SKM-1 treated with dmso at 0.1 percent for 144 hours (cell line): ENCODE data around the gene ADCY7.

Source experiments
- DNase-seq: peaks from one replicate; lab custom pipeline; 2025; ENCODE audit not compliant: unreplicated experiment; lab: John Stamatoyannopoulos, UW

Gene ADCY7

DNA sequence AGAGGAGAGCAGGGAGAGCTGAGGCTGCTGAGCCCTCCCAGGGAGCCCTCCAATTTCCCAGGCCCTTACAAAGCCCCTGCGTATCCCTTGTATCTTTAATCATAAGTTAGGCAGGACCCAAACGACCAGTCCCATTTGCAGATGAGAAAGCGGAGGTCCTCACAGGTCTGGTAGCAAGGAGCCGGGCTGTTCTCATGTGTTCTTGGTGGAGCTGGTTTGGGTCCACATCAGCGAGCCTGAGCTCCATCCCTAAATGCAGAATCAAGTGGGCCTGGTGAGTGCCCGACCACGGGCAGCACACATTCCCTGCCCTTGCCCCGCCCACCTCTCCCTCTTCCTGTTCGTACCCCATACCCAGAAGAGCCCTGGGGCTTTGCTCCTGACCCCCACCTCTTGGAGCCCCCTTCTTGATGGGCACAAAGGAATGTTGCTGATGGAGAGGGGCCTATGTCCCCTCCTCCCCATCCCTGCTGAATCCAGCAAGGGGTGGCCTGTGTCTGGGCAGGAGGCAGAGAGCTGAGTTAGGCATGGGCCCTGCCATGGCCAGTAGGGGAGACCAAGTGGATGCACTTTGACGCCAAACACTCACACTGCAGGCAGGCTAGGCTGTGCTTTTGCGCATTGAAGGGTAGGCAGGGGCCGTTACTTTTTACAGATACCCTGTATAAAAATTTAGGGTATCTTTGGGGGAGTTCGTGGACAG is 18.3 kb upstream of the ADCY7 start:
- DNase-seq, result no peak

DNA sequence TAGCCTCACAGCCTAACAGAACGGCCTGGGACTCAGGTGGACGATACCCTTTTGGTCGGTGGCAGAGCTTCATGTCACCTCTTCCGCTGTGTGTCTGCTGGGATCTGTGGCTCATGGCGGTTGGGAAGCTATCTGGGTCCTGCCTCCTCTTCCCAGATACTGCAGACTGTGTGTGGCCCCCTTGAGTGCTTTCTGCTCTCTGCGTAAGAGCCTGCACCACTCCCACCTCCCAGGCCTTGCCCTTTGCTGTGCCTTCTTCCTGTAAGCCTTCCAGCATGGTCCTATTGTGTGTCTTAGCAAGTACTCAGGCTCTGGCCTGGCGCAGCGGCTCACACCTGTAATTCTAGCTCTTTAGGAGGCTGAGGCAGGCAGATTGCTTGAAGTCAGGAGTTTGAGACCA is 17.5 kb upstream of the ADCY7 start:
- DNase-seq, result no peak

DNA sequence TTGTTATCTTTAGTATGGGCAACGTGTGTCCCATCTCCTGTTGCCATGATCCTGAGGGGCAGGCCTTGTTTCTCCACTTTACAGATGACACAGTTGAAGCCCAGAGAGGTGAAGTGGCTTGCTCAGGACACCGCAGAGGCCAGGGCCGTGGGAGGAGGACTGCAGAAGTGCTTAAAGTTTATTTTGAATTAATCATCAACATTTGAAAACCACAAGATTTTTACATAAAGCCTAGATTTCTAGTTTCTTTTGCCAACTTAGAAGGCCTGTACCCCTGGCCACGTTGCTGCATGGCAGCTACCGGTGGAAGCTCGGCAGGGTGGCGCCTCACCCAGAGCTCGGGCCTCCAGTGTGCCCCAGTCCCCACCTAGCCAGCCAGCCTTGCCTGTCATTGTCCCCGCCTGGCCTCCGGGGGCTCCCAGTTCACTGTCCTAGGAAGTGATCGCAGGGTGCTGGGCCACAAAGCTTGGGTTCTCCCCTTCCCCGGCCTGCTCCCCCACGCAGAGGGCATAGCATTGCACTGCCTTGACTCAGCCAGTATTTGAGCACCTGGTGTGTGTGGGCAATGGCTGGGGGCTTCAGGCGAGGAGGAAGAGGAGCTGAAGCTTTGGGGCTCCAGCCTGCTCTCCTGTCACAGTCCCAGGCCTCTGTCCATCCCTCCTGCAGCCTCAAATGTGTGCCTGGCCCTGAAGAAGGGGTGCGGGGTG is 14.8 kb upstream of the ADCY7 start:
- DNase-seq, result no peak

DNA sequence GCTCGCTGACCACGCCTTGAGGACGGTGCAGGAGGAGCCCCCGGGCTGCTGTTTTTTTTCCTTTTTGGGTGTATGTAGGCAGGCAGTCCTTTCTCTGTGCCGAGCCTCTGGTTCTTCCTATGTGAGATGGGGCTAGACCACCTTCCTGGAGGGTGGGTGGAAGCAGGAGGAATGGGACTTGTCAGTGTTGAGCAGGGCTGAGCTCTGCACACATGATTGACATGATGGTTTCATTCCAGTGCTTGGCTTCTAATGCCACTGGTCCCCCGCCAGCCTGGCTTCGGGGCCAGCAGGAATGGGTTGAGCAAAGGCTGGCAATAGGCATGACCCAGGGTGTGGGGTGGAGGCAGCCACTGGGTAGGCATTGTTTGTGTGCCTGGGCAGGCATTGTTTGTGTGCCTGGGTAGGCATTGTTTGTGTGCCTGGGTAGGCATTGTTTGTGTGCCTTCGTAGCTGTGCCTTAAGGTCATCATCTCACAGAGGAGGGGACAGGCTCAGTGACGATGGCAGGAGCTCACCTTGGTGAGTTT is 14.2 kb upstream of the ADCY7 start:
- no peak for DNase-seq

DNA sequence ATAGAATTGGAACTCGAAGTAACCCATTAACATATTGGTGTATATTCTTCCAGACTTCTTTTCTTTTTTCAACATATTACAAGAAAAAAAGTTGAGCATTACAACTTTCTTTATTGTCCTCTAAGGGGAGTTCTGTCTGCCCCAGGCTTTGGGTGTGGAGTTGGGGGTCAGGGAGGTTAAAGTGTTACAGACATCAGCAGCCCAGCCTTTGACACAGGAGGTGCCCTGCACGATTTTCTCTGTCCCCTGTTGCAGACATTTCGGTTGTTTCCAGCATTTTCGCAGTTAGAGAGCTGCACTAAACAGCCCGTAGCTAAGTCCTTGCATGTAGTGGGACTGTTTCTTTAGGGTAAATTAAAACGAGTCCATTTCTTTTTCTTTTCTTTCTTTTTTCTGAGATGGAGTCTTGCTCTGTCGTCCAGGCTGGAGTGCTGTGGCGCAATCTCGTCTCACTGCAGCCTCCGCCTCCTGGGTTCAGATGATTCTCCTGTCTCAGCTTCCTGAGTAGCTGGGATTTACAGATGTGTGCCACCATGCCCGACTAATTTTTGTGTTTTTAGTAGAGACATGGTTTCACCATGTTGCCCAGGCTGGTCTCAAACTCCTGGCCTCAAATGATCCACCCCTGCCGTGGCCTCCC is 13.4 kb upstream of the ADCY7 start:
- DNase-seq, result no peak

DNA sequence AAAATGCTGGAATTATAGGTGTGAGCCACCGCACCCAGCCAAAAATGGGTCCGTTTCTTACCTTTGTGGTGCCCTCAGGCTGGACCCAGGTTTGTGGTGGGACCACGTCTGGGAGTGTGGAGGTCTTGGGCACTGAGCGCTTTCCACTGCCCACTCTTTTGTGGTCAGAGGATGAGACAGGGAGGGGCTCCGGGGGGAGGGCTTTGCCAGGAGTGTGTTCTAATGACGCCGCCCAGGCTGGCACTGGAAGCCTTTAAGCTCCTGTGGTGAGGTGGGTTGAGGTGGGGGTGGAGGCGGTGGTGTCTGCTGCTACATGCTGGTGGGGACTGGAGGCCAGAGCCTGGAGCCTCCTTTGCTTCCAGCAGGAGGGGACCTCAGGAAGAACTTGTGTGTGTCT is 12.8 kb upstream of the ADCY7 start:
- DNase-seq, result no peak

DNA sequence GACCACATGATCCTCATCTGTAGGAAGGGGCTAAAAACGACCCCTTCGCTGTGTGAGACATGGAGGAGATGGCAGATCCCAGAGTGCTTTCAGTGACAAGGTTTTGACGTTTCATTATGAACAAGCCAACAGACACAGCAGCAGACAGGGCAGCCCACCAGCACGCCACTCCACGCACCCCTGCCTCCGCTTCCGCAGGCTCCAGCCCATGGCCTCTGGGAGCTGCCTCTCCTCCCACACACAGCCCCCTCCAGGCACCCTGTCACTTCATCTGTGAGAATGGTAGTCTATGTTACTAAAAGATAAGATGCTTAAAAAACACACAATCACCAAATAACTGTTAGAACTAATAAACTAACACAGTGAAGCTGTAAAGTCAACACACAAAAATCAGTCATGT is 12.3 kb upstream of the ADCY7 start:
- no peak for DNase-seq

DNA sequence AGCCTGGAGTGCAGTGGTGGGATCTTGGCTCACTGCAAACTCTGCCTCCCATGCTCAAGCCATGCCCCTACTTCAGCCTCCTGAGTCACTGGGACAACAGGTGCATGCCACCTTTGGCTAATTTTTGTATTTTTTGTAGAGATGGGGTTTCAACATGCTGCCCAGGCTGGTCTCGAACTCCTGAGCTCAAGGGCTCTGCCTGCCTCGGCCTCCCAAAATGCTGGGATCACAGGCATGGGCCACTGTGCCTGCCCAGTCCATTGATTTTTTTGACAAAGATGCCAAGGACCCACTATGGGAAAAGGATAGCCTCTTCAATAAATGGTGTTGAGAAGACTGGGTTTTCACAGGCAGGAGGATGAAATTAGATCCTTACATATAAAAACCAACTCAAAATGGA is 10.8 kb upstream of the ADCY7 start:
- DNase-seq, result no peak

DNA sequence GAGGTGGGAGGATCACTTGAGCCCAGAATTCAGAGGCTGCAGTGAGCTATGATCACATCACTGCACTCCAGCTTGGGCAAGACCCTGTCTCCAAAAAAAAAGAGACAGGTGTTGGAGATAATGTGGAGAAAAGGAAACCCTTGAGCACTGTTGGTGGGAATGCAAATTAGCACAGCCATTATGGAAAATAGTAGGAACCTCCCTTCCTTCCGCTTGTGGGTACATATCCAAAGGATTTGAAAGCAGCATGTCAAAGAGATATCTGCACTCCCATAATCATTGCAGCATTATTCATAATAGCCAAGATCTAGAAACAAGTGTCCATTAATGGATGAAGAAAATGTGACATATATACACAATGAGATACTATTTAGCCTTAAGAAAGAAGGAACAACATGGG is 9.7 kb upstream of the ADCY7 start:
- DNase-seq, result no peak

DNA sequence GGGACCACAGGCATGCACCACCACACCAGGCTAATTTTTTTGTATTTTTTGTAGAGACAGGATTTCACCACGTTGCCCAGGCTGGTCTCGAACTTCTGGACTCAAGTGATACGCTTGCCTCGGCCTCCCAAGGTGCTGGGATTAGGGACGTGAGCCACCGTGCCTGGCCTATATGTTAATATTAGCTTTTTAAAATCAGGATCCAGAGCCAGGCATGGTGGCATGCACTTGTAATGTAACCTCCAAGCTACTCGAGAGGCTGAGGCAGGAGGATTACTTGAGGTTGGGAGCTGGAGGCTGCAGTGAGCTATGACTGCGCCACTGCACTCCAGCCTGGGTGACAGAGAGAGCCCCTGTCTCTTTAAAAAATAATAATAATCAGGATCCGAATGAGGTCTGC is 8.5 kb upstream of the ADCY7 start:
- no peak for DNase-seq

DNA sequence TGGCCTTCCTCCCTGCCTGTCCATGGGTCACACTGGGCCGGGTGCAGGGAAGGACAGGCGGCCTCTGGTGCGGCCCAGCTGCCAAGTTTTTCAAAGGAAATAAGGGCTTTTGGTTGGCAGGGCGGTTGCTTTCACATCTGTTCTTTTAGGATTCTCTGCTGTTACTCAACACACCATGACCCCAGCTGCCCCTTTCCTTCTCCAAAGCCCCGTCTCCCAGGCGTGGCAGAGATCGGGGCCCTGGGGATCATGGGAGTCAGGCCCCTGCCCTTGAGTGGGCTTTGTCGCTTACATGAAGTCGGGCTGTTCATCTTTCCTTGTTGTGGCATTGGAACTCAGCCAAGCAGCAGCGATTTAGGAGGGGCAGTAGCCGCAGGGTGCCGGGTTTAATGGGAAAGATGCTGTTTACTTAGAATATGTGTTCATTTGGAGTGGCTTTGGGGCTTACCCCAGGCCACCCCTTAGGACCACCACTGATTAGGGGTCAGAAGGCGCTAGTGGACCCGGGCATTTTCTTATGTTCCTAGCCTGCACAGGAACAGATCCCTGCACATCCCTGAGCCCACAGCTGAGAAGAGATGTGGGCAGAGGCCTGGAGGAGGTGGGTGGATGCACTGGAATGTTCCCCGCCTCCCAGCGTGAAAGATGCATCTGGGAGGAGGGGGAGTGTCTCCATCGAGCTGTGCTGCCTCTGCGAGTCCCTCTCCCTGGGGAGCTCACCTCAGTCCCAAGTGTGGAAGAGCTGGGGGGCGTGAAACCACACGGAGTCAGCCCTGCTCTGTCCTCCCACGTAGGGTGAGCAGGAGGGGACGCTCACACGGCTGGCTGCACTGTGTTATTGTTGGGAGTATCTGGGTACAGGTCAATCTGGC is 6.8 kb upstream of the ADCY7 start:
- DNase-seq, result no peak

DNA sequence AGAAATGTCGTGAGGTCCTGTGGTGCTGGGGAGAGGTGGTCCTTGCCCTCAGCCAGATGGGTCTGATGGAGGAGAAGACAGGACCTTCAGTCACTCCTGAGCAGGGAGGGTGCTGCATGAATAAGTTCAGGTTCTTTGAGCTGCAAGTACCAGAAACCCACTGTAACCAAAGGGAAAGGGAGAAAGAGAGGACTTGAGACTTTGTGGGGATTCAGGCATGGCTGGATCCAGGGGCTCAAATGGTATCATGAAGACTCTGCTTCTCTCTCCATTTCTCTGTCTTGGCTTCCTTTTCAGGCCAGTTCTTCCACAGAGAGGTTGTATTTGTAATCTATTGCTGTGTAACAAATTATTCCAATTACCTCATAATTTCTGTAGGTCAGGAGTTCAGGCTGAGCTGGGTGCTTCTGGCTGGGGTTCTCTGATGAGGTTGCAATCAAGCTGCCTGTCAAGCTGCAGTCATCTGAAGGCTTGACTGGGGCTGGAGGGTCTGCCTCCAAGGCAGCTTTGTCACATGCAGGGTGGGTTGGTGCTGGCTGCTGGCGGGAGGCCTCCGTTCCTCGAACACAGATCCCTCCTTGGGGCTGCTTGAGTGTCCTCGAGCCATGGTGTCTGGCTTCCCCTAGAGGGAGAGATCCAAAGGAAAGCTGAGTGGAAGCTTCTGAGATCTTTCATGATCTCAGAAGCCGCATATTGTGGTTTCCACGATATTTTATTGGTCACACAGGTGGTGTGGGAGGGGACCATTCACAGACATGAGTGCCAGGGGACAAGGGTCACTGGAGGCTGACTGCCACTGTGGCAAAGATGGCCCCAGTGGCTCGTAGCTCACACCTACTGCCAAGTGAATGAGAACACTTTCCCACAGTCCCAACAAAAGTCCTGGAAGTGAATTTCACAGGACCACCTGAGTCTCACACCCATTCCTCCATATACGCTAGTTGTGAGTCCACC is 5.9 kb upstream of the ADCY7 start:
- DNase-seq, result no peak

DNA sequence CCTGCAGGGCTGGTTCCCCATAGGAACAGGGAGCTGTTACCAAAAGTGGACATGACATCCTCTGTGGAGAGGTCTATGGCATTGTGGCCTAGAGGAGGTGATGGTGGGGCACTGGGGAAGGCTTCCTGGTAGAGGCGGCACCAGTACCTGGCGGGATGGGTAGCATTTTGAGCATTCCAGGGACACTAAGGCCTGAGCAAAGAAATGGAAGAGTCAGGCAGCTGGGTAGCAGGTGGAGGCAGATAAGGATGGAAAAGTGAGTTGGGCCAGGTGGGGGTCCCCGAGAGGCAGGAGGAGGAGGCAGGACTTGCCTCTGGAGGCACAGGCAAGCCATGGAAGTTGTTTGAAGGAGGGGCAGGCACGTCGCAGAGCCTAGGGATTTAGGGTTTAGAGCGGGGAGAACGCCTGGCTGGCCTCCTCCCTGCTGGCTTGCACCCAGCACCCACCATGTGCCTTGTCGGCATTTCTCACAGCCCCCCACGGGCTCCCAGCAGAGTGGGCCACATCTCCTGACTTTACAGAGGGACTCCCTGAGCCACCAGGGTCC is 5.1 kb upstream of the ADCY7 start:
- no peak for DNase-seq

DNA sequence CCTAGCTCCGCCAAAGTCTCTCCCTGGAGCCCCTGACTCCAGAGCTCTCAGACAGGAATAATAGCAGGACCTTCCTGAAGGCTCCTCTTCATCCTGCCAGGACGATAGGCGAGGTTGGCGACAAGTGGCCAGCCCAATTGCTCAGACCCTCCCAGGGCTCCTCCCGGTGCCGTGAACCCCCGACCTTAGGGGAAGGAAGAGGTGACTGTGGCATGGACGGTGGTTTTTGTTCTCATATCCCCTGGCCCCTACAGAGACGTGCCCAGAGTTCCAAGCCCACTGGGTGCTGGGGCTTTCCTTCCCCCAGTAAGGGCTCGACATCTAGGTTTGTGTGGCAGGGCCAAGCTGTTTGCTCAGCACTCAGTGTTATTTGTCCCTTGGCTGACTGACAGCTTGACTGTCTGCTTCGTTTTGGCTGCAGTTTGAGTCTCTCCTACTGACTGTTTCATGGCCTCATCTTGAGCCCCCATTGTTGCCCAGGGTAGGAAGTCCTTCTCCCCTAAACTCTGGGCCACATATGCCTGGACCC is 4.6 kb upstream of the ADCY7 start:
- DNase-seq, result no peak

DNA sequence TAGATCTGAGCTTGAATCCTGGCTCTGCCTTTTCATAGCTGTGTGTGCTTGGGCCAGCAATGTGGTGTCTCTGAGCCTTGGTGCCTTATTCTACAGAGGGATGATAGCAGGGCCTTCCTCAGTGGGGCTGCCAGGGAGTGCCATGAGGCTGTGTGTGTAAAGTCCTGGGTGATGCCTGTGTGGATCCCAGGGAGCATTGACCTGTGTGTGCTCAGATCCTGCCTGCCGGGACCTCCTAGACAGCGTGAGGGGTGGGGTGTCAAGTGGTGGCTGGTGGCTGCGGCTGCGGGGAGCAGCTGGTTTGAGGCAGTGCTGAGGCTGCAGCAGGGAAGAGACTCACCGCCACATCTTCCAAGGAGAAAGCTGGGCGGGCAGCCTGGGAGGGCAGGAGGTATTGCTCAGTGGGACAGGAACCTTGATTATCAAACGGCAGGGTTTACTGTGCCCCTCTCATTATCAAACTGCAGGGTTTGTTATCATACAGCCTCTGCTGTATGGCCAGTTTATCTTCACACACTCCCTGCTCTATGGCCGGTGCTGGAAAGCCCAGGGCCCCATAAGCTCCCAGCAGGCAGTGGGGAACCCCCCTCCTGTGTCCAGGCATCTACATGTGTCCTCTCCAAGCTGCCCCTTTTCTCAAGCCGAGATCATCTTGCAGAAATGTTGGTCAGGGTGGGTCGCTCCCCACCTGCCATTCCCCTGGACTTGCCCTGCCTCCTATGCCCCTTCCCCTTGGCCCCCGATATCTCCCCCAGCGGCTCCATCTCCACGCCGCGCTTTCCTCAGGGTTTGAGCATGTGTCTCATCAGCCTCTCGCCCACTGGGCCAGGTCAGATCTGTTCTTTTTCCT is 3.1 kb upstream of the ADCY7 start:
- no peak for DNase-seq

DNA sequence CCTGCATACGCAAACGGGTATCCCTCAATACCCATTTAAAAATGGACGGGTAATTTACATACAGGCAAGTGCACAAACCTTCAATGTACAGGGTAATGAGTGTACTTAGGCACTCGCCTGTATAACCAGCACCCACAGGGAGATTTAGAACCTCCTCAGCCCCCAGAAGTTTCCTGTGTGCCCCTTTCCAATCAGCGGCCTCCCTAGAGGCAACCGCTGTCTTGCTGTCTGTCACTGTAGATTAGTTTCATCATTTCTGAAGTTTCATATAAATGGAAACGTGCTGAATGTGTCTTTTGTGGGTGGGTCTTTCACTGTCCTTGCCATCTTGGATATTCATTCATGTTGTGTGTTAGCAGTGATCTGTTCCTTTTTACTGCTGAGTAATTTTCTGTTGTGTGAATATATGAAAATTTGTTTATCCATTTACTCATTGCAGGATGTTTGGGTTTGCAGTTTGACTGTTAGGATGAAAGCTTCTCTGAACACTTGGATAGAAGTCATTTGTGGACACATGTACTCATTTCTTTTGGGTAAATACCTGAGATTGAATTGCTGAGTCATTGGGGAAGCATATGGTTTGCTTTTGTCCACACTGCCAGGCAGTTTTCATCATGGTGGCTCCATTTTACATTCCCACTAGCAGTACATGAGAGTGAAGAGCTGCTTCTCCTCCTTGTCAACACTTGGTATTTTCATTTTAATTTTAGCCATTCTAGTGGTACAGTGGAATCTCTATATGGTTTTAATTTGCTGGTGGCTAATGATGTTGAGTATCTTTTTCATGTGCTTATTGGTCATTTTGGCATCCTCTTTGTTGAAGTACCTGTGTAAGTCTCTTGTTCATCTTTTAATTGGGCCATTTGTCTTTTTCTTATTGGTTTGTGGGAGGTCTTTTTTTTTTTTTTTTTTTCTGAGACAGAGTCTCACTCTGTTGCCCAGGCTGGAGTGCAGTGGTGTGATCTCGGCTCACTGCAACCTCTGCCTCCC is 2.1 kb upstream of the ADCY7 start:
- DNase-seq, result no peak

DNA sequence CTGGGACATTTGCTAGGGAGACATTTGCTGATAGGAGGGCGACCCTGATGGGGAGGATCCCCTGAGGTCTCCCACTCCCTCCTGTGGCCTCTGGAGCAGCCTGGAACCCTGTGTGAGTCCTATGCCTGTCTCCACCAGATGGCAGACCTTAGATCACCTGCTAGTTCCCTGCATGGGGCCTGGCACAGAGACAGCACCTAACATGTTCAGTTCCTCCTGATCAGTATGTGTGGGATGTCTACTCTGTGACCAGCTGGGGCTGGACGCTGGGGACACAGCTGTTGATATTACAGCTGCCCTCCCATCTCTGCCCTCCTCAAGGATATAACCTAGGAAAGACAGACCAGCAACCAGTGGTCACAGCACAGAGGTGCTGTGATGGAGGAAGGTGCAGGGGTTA is 1.1 kb upstream of the ADCY7 start:
- DNase-seq, result no peak
